Superior temporal gyrus (tissue), 1 donor: ENCODE results near the gene TARS3.

Source experiments
- DNase-seq: peaks from one replicate; pipeline ENCODE4 v3.0.0-alpha.2; 2016; ENCODE audit errors: extremely low spot score

Gene TARS3

GRCh38 chr15:101607108-101607507 is 117.2 kb downstream of the TARS3 start:
- DNase-seq, result no peak

- DNase-seq, result no peak
Measured at GRCh38 chr15:101604124-101604874, 120.0 kb downstream of the TARS3 start.
